HG02852 (cell line): ENCODE measurements around the gene KRTAP5-9.
"Not testable (repeated sequence)": the region's sequence is repeated elsewhere in the genome, so short reads cannot be mapped to it uniquely, and the experiment has no call there.

Source experiments
- ATAC-seq: cut with Tn5 transposase; IDR thresholded peaks from one replicate; pipeline ENCODE4 v1.9.1; 2021; ENCODE audit warnings: mild to moderate bottlenecking, moderate library complexity; ENCODE audit not compliant: unreplicated experiment

Gene KRTAP5-9

DNA sequence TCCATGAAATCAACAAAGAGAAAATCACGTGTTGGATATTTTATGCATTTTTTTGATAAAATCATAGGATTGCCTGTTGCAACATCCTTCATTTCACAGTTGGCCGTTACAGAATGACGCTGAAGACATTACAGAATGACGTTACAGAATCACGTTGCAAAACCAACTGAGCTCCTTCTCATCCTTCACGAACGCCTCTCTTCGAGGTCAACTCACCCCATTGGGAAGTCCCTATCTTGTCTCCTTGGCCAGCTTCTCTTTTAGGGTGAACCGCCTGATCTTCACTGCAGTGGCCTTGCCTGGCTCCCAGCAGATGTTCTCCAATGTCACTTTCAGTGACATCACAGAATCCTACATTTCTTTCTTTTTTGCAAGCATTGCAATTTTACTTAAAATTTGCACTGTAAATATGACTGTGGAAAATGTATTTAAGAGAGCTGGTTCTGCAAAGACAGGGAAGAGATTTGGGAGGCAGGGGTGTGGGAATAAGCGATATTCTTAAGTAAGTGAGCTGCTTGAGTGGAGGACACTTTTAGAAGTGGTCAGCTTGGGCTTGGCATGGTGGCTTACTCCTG is 16.1 kb upstream of the KRTAP5-9 start:
- no peak for ATAC-seq

DNA sequence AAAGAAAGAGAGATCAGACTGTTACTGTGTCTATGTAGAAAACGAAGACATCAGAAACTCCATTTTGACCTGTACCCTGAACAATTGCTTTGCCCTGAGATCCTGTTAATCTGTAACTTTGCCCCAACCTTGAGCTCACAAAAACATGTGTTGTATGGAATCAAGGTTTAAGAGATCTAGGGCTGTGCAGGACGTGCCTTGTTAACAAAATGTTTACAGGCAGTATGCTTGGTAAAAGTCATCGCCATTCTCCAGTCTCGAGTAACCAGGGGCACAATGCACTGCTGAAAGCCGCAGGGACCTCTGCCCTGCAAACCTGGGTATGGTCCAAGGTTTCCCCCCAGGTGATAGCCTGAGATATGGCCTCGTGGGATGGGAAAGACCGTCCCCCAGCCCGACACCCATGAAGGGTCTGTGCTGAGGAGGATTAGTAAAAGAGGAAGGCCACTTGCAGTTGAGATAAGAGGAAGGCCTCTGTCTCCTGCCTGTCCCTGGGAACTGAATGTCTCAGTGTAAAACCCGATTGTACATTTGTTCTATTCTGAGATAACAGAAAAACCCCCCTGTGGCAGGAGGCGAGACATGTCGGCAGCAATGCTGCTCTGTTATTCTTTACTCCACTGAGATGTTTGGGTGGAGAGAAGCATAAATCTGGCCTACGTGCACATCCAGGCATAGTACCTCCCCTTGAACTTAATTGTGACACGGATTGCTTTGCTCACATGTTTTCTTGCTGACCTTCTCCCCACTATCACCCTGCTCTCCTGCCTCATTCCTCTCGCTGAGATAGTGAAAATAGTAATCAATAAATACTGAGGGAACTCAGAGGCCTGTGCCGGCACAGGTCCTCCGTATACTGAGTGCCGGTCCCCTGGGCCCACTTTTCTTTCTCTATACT is 13.3 kb upstream of the KRTAP5-9 start:
- ATAC-seq: not testable (repeated sequence)

DNA sequence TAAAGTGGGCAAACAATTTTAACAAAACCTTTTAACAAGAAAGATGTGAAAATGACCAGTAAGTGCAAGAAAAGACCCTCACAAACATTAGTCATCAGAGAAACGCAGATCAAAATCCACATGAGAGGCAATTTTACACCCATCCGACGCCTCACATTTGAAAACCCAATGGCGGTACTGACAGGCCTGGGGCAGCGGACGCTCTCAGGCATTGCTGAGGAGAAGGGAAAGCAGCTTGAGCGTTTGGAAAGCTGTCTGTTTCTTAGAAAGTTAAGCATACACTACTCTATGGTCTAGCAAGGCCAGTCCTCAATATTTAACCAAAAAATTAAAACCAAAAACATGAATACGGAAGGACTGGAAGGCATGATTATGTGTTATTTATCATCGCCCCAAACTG is 12.4 kb upstream of the KRTAP5-9 start:
- ATAC-seq: no peak

DNA sequence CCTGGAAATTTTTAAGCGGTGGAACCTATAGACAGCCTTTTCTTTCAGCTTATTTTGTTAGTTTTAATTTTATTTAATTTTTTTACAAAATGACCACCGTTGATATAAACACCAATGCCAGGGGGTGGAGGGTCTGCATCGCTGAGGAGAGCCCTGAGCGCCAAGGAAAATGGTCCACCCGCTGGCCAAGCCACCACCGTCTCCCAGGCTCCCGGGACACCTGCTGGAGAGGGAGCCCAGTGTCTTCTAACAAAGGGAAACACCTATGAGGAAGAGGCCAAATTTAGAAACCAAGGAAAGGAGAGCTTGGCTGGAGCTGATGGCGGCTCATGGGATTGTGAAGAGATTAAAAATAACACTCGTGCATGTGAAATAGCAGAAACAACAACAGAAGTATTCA is 10.7 kb upstream of the KRTAP5-9 start:
- no peak for ATAC-seq

DNA sequence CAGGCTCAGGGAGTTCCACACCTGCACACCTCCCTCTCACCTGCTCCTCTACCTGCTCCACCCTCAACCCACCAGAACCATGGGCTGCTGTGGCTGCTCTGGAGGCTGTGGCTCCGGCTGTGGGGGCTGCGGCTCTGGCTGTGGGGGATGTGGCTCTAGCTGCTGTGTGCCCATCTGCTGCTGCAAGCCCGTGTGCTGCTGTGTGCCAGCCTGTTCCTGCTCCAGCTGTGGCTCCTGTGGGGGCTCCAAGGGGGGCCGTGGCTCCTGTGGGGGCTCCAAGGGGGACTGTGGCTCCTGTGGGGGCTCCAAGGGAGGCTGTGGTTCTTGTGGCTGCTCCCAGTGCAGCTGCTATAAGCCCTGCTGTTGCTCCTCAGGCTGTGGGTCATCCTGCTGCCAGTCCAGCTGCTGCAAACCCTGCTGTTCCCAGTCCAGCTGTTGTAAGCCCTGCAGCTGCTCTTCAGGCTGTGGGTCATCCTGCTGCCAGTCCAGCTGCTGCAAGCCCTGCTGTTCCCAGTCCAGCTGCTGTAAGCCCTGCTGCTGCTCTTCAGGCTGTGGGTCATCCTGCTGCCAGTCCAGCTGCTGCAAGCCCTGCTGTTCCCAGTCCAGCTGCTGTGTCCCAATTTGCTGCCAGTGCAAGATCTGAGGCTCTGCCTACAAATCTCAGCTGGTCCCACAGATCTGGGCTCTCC is 10.1 kb upstream of the KRTAP5-9 start, which contains the start of gene KRTAP5-8:
KRTAP5-8 (plus strand) TSS at position 49 of the 689 bp plus-strand sequence; CDS start at position 80, 31 bp downstream.
- not testable (repeated sequence) for ATAC-seq

DNA sequence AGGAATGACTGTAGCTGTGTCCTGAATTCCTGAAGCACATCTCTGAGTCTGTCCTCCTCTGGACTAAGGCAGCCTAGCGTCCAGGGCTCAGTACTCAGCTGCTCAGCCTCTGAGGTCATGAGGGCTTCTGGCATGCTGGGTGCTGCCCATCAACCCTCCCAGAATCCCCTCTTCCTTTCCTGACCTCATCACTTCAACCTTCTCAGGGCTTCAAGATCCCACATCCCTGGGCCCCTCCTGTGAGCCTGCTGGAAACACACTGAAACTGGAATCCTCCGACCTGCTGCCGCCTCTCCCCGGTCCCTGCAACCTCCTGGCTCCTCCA is 9.6 kb upstream of the KRTAP5-9 start:
- ATAC-seq: no peak

DNA sequence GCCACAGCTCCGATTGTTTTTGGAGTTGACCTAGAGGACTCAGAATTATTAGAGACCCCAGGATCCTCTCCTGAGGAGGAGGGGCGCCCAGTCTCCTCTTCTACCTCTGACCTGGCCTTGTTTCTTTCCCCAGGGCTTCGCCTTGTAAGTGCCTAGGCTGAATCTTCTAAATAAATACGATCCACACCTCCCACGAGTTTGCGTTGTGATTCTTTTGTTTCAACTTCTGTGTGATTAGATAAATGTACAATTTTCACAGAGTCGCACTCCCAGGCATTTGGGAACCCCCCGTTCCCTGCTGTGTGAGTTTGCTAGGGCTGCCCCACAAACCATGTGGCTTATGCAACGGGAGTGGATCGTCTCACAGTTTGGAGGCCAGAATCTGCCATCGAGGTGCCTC is 9.2 kb upstream of the KRTAP5-9 start:
- ATAC-seq: no peak

DNA sequence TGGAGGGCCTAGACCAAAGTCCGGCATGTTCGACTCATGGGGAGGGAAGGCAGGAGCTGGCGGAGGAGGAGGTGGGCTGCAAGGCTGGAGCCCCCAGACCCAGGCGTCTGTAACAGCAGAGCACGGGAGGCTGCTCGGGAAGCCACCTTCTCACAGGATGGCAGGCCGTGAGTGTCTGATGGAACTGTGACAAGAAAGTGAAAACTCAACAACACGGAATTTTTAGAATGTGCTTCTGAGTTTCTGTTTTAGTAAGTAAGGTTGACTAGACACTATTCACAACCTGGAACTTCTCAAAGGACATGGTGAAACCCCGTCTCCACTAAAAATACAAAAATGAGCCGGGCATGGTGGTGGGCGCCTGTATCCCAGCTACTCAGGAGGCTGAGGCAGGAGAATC is 8.2 kb upstream of the KRTAP5-9 start:
- ATAC-seq: not testable (repeated sequence)

DNA sequence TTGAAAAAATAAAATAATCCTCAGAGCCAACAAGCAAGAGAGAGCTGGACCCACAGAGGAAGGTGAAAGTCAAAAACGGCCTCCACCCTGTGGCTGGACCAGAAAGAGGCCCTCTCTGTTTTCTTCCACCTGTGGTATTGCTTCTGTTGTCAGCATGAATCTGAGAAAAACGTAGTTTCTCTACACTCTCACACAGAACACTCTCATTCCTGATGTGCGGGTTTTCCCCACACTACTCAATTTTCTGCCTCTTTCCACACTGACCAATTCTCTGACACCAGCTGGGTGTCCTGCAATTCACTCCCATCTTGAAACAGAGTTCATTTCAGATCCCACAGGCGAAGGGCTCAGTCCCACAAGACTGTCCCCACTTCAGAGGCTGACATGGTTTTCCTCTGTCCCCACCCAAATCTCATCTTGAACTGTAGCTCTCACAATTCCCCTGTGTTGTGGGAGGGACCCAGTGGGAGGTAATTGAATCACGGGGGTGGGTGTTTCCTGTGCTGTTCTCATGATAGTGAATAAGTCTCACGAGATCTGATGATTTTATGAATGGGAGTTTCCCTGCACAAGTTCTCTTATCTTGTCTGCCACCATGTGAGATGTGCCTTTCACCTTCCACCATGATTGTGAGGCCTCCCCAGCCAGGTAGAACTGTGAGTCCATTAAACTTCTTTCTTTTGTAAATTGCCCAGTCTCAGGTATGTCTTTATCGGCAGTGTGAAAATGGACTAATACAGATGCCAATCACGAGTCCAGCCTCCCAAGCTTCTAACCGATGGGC is 7.5 kb upstream of the KRTAP5-9 start:
- ATAC-seq: peak; percentile 67

DNA sequence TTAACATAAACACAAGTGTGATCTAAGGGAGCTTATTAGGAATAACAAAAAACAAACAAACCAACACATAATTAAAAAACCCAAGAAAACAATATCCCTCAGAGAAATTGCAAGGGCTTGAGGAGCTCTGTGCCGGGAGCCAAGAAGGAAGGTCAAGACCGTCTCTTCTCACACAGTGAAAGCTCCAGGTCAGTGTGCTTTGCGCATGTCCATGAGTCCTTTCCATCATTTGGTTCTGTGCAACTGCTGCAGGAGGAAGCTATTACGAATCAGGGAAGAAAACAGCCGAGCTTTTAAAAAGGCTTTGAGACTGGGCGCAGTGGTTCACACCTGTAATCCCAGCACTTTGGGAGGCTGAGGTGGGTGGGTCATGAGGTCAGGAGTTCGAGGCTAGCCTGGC is 5.8 kb upstream of the KRTAP5-9 start:
- no peak for ATAC-seq

DNA sequence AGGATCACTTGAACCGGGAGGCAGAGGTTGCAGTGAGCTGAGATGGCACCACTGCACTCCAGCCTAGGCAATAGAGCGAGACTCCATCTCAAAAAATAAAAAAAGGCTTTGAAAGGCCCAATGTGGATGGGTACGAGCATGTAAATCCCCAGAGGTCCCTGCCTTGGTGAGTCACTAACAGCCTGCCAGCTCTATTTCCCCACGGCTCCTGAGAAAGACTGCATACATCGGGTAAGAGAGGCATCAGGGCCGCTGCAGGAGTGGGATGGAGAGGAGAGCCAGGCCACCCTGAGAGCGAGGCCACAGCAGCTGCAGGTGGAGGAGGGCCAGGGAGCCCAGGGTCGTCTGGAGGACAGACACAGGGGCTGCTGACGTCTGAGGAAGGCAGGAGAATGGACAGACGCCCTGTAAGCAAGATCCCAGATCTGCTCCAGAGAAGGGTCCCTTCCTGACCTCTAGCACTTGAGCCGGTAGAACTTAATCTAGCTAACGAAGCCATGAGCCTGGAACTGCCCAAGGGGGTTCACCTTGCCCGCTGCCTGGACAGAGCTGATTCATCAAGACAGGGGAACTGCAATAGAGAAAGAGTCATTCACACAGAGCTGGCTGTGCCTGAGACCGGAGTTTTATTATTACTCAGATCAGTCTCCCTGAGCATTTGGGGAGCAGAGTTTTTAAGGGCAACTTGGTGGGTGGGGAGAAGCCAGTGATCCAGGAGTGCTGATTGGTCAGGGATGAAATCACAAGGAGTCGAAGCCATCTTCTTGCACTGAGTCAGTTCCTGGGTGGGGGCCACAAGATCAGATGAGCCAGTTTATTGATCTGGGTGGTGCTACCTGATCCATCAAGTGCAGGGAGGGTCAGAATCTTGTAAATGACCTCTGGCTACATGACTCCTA is 5.1 kb upstream of the KRTAP5-9 start:
- no peak for ATAC-seq

DNA sequence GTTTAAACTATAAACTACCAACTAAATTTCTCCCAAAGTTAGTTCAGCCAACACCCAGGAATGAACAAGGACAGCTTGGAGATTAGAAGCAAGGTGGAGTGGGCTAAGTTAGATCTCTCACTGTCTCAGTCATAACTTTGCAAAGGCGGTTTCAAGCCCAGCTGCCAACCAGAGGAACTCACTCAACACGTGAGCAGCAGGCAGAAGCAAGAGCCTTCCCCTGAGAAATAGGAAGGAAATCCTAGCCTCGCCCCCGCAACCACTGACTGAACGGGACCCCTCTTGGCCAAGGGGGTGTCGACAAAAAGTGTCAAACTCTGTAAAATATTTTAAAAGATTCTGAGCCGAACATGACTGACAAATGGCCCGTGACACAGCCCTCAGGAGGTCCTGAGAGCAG is 4.4 kb upstream of the KRTAP5-9 start:
- ATAC-seq: no peak

DNA sequence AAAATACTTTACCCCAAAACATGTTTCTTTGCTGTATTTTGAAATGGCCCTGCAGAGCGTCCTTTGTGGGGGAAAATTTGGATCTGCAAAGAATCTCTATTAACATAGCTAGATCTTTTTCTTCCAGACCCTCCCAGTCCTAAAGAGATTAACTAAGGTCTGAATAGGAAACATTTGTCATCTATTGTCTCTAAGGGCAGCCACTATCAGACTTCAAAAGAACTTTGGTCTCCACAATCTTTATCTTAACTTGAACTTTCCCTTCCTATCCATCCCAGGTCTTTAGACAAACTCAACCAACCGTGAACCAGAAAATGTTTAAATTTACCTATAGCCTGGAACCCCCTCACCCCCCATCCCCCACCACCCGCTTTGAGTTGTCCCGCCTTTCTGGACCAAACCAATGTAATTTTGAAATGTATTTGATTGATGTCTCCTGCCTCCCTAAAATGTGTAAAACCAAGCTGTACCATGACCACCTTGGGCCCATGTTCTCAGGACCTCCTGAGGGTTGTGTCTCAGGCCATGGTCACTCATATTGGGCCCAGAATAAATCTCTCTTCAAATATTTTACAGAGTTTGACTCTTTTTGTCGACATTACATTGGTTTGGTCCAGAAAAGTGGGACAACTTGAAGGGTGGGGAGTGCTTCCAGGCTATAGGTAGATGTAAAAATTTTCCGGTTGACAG is 3.5 kb upstream of the KRTAP5-9 start:
- ATAC-seq: no peak

DNA sequence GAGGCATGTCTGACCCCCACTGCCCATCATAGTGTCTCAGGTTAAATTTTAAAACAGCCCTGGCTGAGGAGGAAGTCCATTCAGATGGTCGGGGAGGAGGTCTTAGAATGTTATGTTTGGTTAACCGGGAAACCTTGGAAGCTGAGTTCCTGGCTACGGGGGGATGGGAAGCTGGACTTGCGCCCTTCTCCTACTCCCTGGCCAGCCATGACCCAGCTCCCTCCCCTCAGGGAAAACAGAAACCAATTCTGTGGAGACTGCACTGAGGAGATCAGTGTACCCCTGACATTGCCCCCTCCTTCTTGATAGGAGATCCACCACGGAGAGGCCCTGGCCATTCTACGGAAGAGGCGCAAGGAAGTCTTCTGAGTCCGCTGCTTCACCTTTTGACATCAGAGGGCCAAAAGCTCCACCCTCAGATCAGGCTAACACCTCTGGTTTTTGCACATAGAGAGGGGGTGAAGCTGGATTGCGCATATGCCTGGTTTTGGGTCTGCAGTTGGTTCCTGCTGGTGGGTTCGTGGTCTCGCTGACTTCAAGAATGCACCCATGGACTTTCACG is 2.7 kb upstream of the KRTAP5-9 start:
- ATAC-seq: no peak

DNA sequence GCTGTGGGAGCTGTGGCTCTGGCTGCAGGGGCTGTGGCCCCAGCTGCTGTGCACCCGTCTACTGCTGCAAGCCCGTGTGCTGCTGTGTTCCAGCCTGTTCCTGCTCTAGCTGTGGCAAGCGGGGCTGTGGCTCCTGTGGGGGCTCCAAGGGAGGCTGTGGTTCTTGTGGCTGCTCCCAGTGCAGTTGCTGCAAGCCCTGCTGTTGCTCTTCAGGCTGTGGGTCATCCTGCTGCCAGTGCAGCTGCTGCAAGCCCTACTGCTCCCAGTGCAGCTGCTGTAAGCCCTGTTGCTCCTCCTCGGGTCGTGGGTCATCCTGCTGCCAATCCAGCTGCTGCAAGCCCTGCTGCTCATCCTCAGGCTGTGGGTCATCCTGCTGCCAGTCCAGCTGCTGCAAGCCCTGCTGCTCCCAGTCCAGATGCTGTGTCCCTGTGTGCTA is 514 bp downstream of the KRTAP5-9 start:
- ATAC-seq: no peak

DNA sequence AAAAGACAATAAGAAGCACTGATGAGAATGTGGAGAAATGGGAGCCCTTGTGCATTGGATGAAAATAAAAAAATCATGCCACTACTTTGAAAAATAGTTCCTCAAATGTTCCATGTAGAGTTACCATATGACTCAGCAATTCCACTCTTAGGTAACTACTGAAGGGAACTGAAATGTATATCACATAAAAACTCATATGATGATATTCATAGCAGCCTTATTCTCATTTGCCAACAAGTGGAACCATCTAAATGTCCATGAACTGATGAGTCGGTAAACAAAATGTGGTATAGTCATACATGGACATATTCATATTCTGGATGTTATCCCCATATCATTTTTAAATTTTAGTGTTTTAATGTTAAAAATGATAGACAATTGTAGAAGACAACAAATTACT is 3.5 kb downstream of the KRTAP5-9 start:
- no peak for ATAC-seq

DNA sequence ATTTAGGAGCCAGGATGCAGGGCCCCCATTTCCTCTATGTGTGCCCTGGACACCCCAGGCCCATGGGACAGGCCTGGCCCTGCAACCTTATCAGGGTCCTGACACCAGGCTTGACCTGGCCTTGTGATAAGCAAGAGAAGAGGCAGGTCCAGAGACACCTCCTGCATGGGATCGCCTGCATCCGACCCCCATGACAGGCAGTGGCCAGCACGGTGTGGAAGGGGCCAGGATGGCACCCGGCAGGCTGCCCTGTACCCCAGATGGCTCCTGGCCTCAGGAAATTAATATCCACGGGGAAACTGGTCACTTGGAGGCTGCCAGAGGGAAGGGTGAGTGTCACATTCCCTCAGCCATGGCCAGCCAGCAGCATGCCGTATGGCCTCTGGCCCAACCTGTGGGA is 6.8 kb downstream of the KRTAP5-9 start:
- no peak for ATAC-seq

DNA sequence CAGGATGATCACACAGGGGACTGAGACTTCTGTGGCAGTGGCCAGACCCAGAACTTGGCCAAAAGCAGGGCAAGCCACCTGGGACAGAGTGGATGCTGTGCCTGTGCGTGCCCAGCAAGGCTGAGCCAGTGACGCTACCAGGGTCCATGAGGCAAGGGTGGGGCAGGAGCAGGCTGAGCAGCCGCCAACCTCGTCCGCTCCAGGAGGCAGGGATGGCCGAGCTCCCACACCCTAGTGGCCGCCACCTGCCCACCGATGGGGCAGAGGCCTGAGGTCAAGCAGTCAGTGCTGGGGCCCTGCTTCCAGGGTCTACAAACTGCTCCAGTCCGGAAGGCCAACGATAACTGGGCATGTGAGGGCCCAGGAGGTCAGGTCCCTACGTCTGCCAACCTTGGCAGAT is 7.3 kb downstream of the KRTAP5-9 start:
- ATAC-seq: no peak

DNA sequence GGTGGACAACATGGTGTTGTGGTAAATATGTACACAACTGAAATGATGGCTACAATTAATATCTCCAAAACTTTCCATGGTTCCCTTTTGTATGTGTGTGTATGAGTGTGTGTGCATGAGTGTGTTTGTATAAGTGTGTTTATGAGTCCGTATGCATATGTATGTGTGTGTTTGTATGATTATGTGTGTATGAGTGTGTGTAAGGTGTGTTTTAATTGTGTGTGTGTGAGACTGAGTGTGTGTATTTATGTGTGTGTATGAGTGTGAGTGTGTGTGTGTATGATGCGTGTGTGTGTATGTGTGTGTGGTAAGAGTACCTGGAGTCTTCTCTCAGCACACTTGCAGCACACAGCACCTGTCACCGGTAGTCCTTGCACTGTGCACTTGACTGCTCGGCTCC is 7.8 kb downstream of the KRTAP5-9 start:
- no peak for ATAC-seq
